Gastrocnemius medialis (tissue), 4 donors: Measurements from ENCODE around the gene VPS54.

Source experiments
- POLR2A ChIP-seq, 2 donors: fragments of 450-650 bp; IDR thresholded peaks; one replicate each; pipeline ENCODE4 v1.6.1; 2017; ENCODE audit warnings: antibody characterized with exemption in 2 of 2, mild to moderate bottlenecking in 2 of 2, moderate library complexity in 2 of 2
- TF ChIP-seq, protein P1 (sequence below), 5 experiments: fragments of 450-650 bp in 3 of 5; fragments of 200-600 bp in 2 of 5; sonication (generic) in 2 of 5; IDR thresholded peaks in 4 of 5; conservative IDR thresholded peaks in 1 of 5; 1 replicate in 4 of 5; 2 replicates in 1 of 5; pipeline ENCODE4 v1.5.1; 2016 to 2019; ENCODE audit warnings: antibody characterized with exemption in 5 of 5, mild to moderate bottlenecking in 3 of 5, moderate library complexity in 3 of 5

DNA sequence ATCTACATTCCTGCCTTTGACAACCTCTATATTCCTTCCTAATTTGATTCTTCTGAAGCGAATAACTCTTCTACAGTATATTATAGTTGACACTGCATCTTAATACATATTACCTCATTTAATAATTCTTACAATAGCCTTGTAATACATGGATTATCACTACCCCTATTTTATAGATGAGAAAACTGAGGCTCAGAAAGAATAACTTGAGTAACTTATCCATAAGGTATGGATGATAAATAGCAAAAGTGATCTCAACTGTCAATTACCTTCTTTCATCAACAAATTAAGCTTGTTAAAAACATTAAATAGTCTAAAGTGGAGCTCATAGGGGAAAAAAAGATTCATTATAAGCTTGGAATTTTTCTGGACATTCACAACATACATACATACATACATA lies 4.6 kb downstream of the VPS54 start:
- TF ChIP-seq, protein P1, sequence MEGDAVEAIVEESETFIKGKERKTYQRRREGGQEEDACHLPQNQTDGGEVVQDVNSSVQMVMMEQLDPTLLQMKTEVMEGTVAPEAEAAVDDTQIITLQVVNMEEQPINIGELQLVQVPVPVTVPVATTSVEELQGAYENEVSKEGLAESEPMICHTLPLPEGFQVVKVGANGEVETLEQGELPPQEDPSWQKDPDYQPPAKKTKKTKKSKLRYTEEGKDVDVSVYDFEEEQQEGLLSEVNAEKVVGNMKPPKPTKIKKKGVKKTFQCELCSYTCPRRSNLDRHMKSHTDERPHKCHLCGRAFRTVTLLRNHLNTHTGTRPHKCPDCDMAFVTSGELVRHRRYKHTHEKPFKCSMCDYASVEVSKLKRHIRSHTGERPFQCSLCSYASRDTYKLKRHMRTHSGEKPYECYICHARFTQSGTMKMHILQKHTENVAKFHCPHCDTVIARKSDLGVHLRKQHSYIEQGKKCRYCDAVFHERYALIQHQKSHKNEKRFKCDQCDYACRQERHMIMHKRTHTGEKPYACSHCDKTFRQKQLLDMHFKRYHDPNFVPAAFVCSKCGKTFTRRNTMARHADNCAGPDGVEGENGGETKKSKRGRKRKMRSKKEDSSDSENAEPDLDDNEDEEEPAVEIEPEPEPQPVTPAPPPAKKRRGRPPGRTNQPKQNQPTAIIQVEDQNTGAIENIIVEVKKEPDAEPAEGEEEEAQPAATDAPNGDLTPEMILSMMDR (IDR thresholded peaks at IDR 0.05 in 4 of 5, conservative IDR thresholded peaks at IDR 0.05 in 1 of 5), result no peak
- no peak for TF ChIP-seq POLR2A (IDR thresholded peaks at IDR 0.05)
